Activated gamma-delta T cell (primary cell): ENCODE measurements around the gene CFAP92.
"Not testable (repeated sequence)": the region's sequence is repeated elsewhere in the genome, so short reads cannot be mapped to it uniquely, and the experiment has no call there.

ENCODE experiments used
- DNase-seq: peaks from one replicate; lab custom pipeline; 2025; lab: John Stamatoyannopoulos, UW

Gene CFAP92

GRCh38 chr3:128940252-128940651 lies 53.6 kb downstream of the CFAP92 start:
- no peak for DNase-seq

GRCh38 chr3:128936341-128936740 lies 57.5 kb downstream of the CFAP92 start:
- no peak for DNase-seq

GRCh38 chr3:128935922-128936321 lies 58.0 kb downstream of the CFAP92 start:
- no peak for DNase-seq

GRCh38 chr3:128933922-128934253 lies 60.0 kb downstream of the CFAP92 start:
- DNase-seq = no peak

- no peak for DNase-seq
These were observed 60.5 kb downstream of the CFAP92 start for GRCh38 chr3:128933213-128933921.

GRCh38 chr3:128932516-128933212 lies 61.2 kb downstream of the CFAP92 start:
- DNase-seq = no peak

- no peak for DNase-seq
These were observed 62.8 kb downstream of the CFAP92 start for GRCh38 chr3:128931046-128931445.

GRCh38 chr3:128929364-128929763 lies 64.5 kb downstream of the CFAP92 start:
- no peak for DNase-seq

GRCh38 chr3:128923986-128924385 lies 69.9 kb downstream of the CFAP92 start:
- not testable (repeated sequence) for DNase-seq

GRCh38 chr3:128923576-128923975 lies 70.3 kb downstream of the CFAP92 start:
- no peak for DNase-seq

- DNase-seq = no peak
These were observed 70.9 kb downstream of the CFAP92 start for GRCh38 chr3:128922804-128923459.

GRCh38 chr3:128919988-128920387 lies 73.9 kb downstream of the CFAP92 start:
- no peak for DNase-seq

GRCh38 chr3:128917291-128917690 lies 76.6 kb downstream of the CFAP92 start:
- DNase-seq = no peak

GRCh38 chr3:128914966-128915645 lies 78.8 kb downstream of the CFAP92 start:
- DNase-seq = no peak

- DNase-seq = no peak
These were observed 82.0 kb downstream of the CFAP92 start for GRCh38 chr3:128911911-128912310.

GRCh38 chr3:128910006-128910405 lies 83.9 kb downstream of the CFAP92 start:
- DNase-seq = no peak

GRCh38 chr3:128908951-128909350 lies 84.9 kb downstream of the CFAP92 start:
- DNase-seq = no peak

GRCh38 chr3:128907706-128908445 lies 86.0 kb downstream of the CFAP92 start:
- no peak for DNase-seq

GRCh38 chr3:128906804-128907525 lies 86.9 kb downstream of the CFAP92 start:
- no peak for DNase-seq

GRCh38 chr3:128906031-128906803 lies 87.7 kb downstream of the CFAP92 start:
- DNase-seq = no peak
